GM23338 (cell line): ENCODE measurements around the gene LYPD5. TPM values are rescaled to one million over a fixed set of nuclear protein-coding genes. Genes with fewer than 3 reads are reported as not detected.

ENCODE experiments used
- ATAC-seq: fragments of 200-7000 bp; cut with Tn5 transposase; 3 replicates; pipeline ENCODE4 v1.9.1; 2020
- DNase-seq: peaks from one replicate; pipeline ENCODE4 v3.0.0-alpha.2; 2015; ENCODE audit warnings: low spot score
- H2AFZ ChIP-seq: fragments of 200-600 bp; sonication (generic); 2 replicates; pipeline ENCODE4 v1.8.0; 2016; ENCODE audit warnings: antibody characterized with exemption, mild to moderate bottlenecking, moderate library complexity
- H3F3A ChIP-seq: fragments of 200-600 bp; sonication (generic); replicated peaks from 2 replicates; pipeline ENCODE4 v1.8.0; 2017; ENCODE audit warnings: antibody characterized with exemption, mixed run types, low read depth
- H3K27ac ChIP-seq: fragments of 200-600 bp; sonication (generic); 2 replicates; pipeline ENCODE4 v1.6.1; 2016; ENCODE audit warnings: low read depth
- H3K27me3 ChIP-seq: fragments of 200-600 bp; sonication (generic); 2 replicates; pipeline ENCODE4 v1.8.0; 2016; ENCODE audit warnings: mild to moderate bottlenecking, mixed run types, moderate library complexity; ENCODE audit not compliant: insufficient read depth
- H3K36me3 ChIP-seq: fragments of 200-600 bp; sonication (generic); 2 replicates; pipeline ENCODE4 v1.8.0; 2016; ENCODE audit warnings: mild to moderate bottlenecking; ENCODE audit not compliant: insufficient read depth
- H3K4me1 ChIP-seq: fragments of 200-600 bp; sonication (generic); 2 replicates; pipeline ENCODE4 v1.8.0; 2016; ENCODE audit warnings: mild to moderate bottlenecking, moderate library complexity; ENCODE audit not compliant: insufficient read depth
- H3K4me2 ChIP-seq: fragments of 200-600 bp; sonication (generic); 2 replicates; pipeline ENCODE4 v1.7.1; 2017; ENCODE audit warnings: mixed run types
- H3K4me3 ChIP-seq: fragments of 200-600 bp; sonication (generic); 2 replicates; pipeline ENCODE4 v1.6.1; 2016; ENCODE audit warnings: mixed run types
- H3K79me2 ChIP-seq: fragments of 200-600 bp; sonication (generic); replicated peaks from 2 replicates; pipeline ENCODE4 v1.8.0; 2017; ENCODE audit warnings: mild to moderate bottlenecking; ENCODE audit not compliant: insufficient read depth
- H3K9me2 ChIP-seq: fragments of 200-600 bp; sonication (generic); 2 replicates; pipeline ENCODE4 v1.8.0; 2017; ENCODE audit not compliant: insufficient read depth
- H4K20me1 ChIP-seq: fragments of 200-600 bp; sonication (generic); replicated peaks from 2 replicates; pipeline ENCODE4 v1.8.0; 2017; ENCODE audit warnings: mild to moderate bottlenecking; ENCODE audit not compliant: insufficient read depth
- H3K27ac Mint-ChIP-seq: 2 replicates; pipeline ENCODE4 v1.8.0; 2020; ENCODE audit warnings: inconsistent platforms, mild to moderate bottlenecking, moderate library complexity, mixed read lengths
- H3K27me3 Mint-ChIP-seq: 3 replicates; pipeline ENCODE4 v1.8.0; 2022; ENCODE audit warnings: low read depth, mild to moderate bottlenecking, moderate library complexity, mixed read lengths, inconsistent platforms; ENCODE audit not compliant: insufficient read depth, poor library complexity
- H3K36me3 Mint-ChIP-seq: 3 replicates; pipeline ENCODE4 v1.8.0; 2021; ENCODE audit warnings: low read depth, mild to moderate bottlenecking, inconsistent platforms, moderate library complexity, mixed read lengths
- H3K4me1 Mint-ChIP-seq: 3 replicates; pipeline ENCODE4 v1.8.0; 2020; ENCODE audit warnings: mild to moderate bottlenecking, inconsistent platforms, mixed read lengths
- H3K4me3 Mint-ChIP-seq: 3 replicates; pipeline ENCODE4 v1.8.0; 2021; ENCODE audit warnings: moderate library complexity, mild to moderate bottlenecking, inconsistent platforms, mixed read lengths
- H3K9me3 Mint-ChIP-seq: 3 replicates; pipeline ENCODE4 v1.8.0; 2020; ENCODE audit warnings: moderate library complexity, mild to moderate bottlenecking, inconsistent platforms, mixed read lengths
- EZH2 ChIP-seq: fragments of 200-600 bp; sonication (generic); IDR thresholded peaks from one replicate; pipeline ENCODE4 v1.8.0; 2017; ENCODE audit warnings: antibody characterized with exemption, mild to moderate bottlenecking, low read depth; ENCODE audit not compliant: unreplicated experiment
- NANOG ChIP-seq: IDR thresholded peaks from 2 replicates; pipeline ENCODE4 v1.6.1; 2016; ENCODE audit warnings: antibody characterized with exemption, borderline replicate concordance
- POLR2AphosphoS5 ChIP-seq: IDR thresholded peaks from 2 replicates; pipeline ENCODE4 v1.6.1; 2016; ENCODE audit warnings: antibody characterized with exemption, low read depth
- STAT1 ChIP-seq: IDR thresholded peaks from one replicate; pipeline ENCODE4 v1.6.1; 2016; ENCODE audit warnings: antibody characterized with exemption; ENCODE audit not compliant: unreplicated experiment
- ZNF114 ChIP-seq: fragments of 250-450 bp; sonication (Bioruptor Pico); IDR thresholded peaks from 2 replicates; pipeline ENCODE4 v1.5.0; 2020; ENCODE audit warnings: mild to moderate bottlenecking, moderate library complexity
- polyA plus RNA-seq: library from polyadenylated mRNA; unstranded; fragments of >200 nt; fragmentation: Nextera tagmentation; extraction: Ambion mirVana; gene quantifications from 2 replicates; pipeline ENCODE4 v1.2.1, GENCODE V29; 2016
- total RNA-seq: library from RNA; depleted of rRNA; stranded (reverse); fragments of >200 nt; shearing (Covaris generic); gene quantifications from 2 replicates; pipeline ENCODE4 v1.2.3, GENCODE V29; 2014
- TF ChIP-seq, protein P1 (sequence below): fragments of 250-450 bp; sonication (Bioruptor Pico); IDR thresholded peaks from 2 replicates; pipeline ENCODE4 v1.5.0; 2020; ENCODE audit warnings: mild to moderate bottlenecking, moderate library complexity
- TF ChIP-seq, protein P2 (sequence below): IDR thresholded peaks from one replicate; pipeline ENCODE4 v1.6.1; 2018; ENCODE audit warnings: antibody characterized with exemption; ENCODE audit not compliant: unreplicated experiment

Gene LYPD5
- total and polyA plus RNA-seq, 2 experiments from 2014 or later = 1.1 to 1.5 TPM

DNA sequence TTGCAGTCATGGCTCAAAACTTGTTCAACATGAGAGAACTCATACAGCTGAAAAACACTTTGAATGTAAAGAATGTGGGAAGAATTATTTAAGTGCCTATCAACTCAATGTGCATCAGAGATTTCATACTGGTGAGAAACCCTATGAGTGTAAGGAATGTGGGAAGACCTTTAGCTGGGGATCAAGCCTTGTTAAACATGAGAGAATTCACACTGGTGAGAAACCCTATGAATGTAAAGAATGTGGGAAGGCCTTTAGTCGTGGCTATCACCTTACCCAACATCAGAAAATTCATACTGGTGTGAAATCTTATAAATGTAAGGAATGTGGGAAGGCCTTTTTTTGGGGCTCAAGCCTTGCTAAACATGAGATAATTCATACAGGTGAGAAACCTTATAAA lies 45.0 kb upstream of the LYPD5 start (continued):
- TF ChIP-seq, protein P1, sequence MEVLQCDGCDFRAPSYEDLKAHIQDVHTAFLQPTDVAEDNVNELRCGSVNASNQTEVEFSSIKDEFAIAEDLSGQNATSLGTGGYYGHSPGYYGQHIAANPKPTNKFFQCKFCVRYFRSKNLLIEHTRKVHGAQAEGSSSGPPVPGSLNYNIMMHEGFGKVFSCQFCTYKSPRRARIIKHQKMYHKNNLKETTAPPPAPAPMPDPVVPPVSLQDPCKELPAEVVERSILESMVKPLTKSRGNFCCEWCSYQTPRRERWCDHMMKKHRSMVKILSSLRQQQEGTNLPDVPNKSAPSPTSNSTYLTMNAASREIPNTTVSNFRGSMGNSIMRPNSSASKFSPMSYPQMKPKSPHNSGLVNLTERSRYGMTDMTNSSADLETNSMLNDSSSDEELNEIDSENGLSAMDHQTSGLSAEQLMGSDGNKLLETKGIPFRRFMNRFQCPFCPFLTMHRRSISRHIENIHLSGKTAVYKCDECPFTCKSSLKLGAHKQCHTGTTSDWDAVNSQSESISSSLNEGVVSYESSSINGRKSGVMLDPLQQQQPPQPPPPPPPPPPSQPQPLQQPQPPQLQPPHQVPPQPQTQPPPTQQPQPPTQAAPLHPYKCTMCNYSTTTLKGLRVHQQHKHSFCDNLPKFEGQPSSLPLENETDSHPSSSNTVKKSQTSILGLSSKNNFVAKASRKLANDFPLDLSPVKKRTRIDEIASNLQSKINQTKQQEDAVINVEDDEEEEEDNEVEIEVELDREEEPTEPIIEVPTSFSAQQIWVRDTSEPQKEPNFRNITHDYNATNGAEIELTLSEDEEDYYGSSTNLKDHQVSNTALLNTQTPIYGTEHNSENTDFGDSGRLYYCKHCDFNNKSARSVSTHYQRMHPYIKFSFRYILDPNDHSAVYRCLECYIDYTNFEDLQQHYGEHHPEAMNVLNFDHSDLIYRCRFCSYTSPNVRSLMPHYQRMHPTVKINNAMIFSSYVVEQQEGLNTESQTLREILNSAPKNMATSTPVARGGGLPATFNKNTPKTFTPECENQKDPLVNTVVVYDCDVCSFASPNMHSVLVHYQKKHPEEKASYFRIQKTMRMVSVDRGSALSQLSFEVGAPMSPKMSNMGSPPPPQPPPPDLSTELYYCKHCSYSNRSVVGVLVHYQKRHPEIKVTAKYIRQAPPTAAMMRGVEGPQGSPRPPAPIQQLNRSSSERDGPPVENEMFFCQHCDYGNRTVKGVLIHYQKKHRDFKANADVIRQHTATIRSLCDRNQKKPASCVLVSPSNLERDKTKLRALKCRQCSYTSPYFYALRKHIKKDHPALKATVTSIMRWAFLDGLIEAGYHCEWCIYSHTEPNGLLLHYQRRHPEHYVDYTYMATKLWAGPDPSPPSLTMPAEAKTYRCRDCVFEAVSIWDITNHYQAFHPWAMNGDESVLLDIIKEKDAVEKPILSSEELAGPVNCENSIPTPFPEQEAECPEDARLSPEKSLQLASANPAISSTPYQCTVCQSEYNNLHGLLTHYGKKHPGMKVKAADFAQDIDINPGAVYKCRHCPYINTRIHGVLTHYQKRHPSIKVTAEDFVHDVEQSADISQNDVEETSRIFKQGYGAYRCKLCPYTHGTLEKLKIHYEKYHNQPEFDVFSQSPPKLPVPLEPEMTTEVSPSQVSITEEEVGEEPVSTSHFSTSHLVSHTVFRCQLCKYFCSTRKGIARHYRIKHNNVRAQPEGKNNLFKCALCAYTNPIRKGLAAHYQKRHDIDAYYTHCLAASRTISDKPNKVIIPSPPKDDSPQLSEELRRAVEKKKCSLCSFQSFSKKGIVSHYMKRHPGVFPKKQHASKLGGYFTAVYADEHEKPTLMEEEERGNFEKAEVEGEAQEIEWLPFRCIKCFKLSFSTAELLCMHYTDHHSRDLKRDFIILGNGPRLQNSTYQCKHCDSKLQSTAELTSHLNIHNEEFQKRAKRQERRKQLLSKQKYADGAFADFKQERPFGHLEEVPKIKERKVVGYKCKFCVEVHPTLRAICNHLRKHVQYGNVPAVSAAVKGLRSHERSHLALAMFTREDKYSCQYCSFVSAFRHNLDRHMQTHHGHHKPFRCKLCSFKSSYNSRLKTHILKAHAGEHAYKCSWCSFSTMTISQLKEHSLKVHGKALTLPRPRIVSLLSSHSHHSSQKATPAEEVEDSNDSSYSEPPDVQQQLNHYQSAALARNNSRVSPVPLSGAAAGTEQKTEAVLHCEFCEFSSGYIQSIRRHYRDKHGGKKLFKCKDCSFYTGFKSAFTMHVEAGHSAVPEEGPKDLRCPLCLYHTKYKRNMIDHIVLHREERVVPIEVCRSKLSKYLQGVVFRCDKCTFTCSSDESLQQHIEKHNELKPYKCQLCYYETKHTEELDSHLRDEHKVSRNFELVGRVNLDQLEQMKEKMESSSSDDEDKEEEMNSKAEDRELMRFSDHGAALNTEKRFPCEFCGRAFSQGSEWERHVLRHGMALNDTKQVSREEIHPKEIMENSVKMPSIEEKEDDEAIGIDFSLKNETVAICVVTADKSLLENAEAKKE (CRISPR knock-in tag) = no peak
- TF ChIP-seq EZH2 (no peak), STAT1 (no peak), POLR2AphosphoS5 (no peak)

DNA sequence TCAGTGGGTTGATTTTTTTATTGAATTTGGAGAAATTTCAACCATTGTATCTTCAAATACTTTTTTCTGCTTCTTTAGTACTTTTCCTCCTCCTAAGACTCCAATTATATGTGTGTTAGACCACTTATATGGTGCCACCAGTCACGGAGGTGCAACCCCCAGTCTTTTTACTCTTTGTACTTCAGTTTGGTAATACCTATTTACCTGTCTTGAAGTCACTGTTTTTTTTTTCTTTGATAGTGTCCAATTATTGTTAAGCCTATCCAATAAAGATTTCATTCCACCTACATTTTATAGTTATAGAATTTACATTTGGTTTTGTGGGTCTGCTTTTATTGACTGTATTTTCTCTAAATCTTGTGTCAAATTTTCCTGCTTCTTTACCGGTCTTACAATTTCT lies 39.8 kb upstream of the LYPD5 start:
- peaks cover 95% of the 10 kb centered on the region for H3K36me3 Mint-ChIP-seq
- H3K27me3 Mint-ChIP-seq = peaks cover 8% of the 10 kb centered on the region
- H3K4me1 ChIP-seq = no peaks in the 10 kb centered on the region
- no peak overlapping the region for H2AFZ ChIP-seq
- H3F3A ChIP-seq = no peaks in the 10 kb centered on the region
- H3K4me2 ChIP-seq = no peak overlapping the region
- no peaks in the 10 kb centered on the region for H3K27me3 ChIP-seq
- peaks cover 83% of the 10 kb centered on the region for H3K36me3 ChIP-seq
- H4K20me1 ChIP-seq = no peaks in the 10 kb centered on the region
- H3K27ac ChIP-seq = no peak overlapping the region
- ATAC-seq = no peak
- peak; percentile 38 for DNase-seq
- H3K4me3 Mint-ChIP-seq = no peak overlapping the region
- H3K9me2 ChIP-seq = no peaks in the 10 kb centered on the region; the same call in 1 of the 2 replicates
- H3K9me3 Mint-ChIP-seq = peaks cover 87% of the 10 kb centered on the region
- no peaks in the 10 kb centered on the region for H3K4me1 Mint-ChIP-seq
- no peak overlapping the region for H3K4me3 ChIP-seq
- no peak overlapping the region for H3K27ac Mint-ChIP-seq
- no peaks in the 10 kb centered on the region for H3K79me2 ChIP-seq
- TF ChIP-seq NANOG (no peak), ZNF114 (CRISPR knock-in tag) (no peak), STAT1 (no peak)
- TF ChIP-seq, protein P2, sequence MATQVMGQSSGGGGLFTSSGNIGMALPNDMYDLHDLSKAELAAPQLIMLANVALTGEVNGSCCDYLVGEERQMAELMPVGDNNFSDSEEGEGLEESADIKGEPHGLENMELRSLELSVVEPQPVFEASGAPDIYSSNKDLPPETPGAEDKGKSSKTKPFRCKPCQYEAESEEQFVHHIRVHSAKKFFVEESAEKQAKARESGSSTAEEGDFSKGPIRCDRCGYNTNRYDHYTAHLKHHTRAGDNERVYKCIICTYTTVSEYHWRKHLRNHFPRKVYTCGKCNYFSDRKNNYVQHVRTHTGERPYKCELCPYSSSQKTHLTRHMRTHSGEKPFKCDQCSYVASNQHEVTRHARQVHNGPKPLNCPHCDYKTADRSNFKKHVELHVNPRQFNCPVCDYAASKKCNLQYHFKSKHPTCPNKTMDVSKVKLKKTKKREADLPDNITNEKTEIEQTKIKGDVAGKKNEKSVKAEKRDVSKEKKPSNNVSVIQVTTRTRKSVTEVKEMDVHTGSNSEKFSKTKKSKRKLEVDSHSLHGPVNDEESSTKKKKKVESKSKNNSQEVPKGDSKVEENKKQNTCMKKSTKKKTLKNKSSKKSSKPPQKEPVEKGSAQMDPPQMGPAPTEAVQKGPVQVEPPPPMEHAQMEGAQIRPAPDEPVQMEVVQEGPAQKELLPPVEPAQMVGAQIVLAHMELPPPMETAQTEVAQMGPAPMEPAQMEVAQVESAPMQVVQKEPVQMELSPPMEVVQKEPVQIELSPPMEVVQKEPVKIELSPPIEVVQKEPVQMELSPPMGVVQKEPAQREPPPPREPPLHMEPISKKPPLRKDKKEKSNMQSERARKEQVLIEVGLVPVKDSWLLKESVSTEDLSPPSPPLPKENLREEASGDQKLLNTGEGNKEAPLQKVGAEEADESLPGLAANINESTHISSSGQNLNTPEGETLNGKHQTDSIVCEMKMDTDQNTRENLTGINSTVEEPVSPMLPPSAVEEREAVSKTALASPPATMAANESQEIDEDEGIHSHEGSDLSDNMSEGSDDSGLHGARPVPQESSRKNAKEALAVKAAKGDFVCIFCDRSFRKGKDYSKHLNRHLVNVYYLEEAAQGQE = no peak
